WTC11 (cell line): Measurements from ENCODE around the gene CGGBP1. TPM values are rescaled to one million over a fixed set of nuclear protein-coding genes. Genes with fewer than 3 reads are reported as not detected.

Source experiments
- ATAC-seq: fragments of 200-7000 bp; cut with Tn5 transposase; 2 replicates; pipeline ENCODE4 v1.10.0; 2021; ENCODE audit warnings: mild to moderate bottlenecking, moderate library complexity
- CTCF ChIA-PET: fragments of 300-600 bp; sonication (Branson Sonifier 250); formaldehyde crosslinking; loops from one replicate; lab custom pipeline; 2021; ENCODE audit warnings: antibody characterized with exemption; lab: Charles Lee
- POLR2A ChIA-PET: fragments of 350-600 bp; sonication (Branson Sonifier 250); formaldehyde crosslinking; loops from one replicate; lab custom pipeline; 2021; ENCODE audit warnings: antibody characterized with exemption; lab: Charles Lee
- DNase-seq: peaks from one replicate; pipeline ENCODE4 v3.0.0; 2021; ENCODE audit warnings: low spot score
- H3K27ac Mint-ChIP-seq: 2 replicates; pipeline ENCODE4 v1.8.0; 2021; ENCODE audit warnings: mixed read lengths
- H3K27me3 Mint-ChIP-seq: 2 replicates; pipeline ENCODE4 v1.8.0; 2021; ENCODE audit warnings: low read depth, mild to moderate bottlenecking, moderate library complexity, mixed read lengths
- H3K36me3 Mint-ChIP-seq: 2 replicates; pipeline ENCODE4 v1.8.0; 2021; ENCODE audit warnings: mixed read lengths
- H3K4me1 Mint-ChIP-seq: 2 replicates; pipeline ENCODE4 v1.8.0; 2022; ENCODE audit warnings: mixed read lengths
- H3K4me3 Mint-ChIP-seq: 2 replicates; pipeline ENCODE4 v1.8.0; 2021; ENCODE audit warnings: mild to moderate bottlenecking, moderate library complexity, mixed read lengths
- H3K9me3 Mint-ChIP-seq: 2 replicates; pipeline ENCODE4 v1.8.0; 2021; ENCODE audit warnings: mixed read lengths
- AFF4 ChIP-seq: sonication (generic); formaldehyde crosslinking; IDR thresholded peaks from 2 replicates; pipeline ENCODE4 v1.8.1; 2023; ENCODE audit warnings: mild to moderate bottlenecking, missing genetic modification reagents, borderline replicate concordance
- ATF3 ChIP-seq: sonication (generic); formaldehyde crosslinking; conservative IDR thresholded peaks from 2 replicates; pipeline ENCODE4 v1.8.1; 2022; ENCODE audit warnings: mild to moderate bottlenecking, missing genetic modification reagents
- E2F1 ChIP-seq: sonication (generic); formaldehyde crosslinking; IDR thresholded peaks from 2 replicates; pipeline ENCODE4 v1.8.0; 2022; ENCODE audit warnings: mild to moderate bottlenecking, missing genetic modification reagents
- HMGXB4 ChIP-seq: sonication (generic); formaldehyde crosslinking; IDR thresholded peaks from 2 replicates; pipeline ENCODE4 v1.8.1; 2023; ENCODE audit warnings: mild to moderate bottlenecking, moderate library complexity, missing genetic modification reagents
- MLX ChIP-seq: sonication (generic); formaldehyde crosslinking; IDR thresholded peaks from 2 replicates; pipeline ENCODE4 v1.8.1; 2023; ENCODE audit warnings: mild to moderate bottlenecking, missing genetic modification reagents, moderate library complexity
- MXD4 ChIP-seq: fragments of 250-450 bp; sonication (Bioruptor Pico); IDR thresholded peaks from 2 replicates; pipeline ENCODE4 v1.8.0; 2021; ENCODE audit warnings: mild to moderate bottlenecking, moderate library complexity, borderline replicate concordance
- NR2C2 ChIP-seq: sonication (generic); formaldehyde crosslinking; IDR thresholded peaks from 2 replicates; pipeline ENCODE4 v1.8.0; 2022; ENCODE audit warnings: mild to moderate bottlenecking, missing genetic modification reagents
- RORB ChIP-seq: fragments of 250-450 bp; sonication (Bioruptor Pico); IDR thresholded peaks from 2 replicates; pipeline ENCODE4 v1.9.0; 2021; ENCODE audit warnings: mild to moderate bottlenecking
- SOX15 ChIP-seq: fragments of 250-450 bp; sonication (Bioruptor Pico); IDR thresholded peaks from 2 replicates; pipeline ENCODE4 v1.9.0; 2021; ENCODE audit warnings: mild to moderate bottlenecking
- TEAD1 ChIP-seq: sonication (generic); formaldehyde crosslinking; IDR thresholded peaks from 2 replicates; pipeline ENCODE4 v1.8.0; 2022; ENCODE audit warnings: mild to moderate bottlenecking, missing genetic modification reagents
- TEAD4 ChIP-seq: sonication (generic); formaldehyde crosslinking; IDR thresholded peaks from 2 replicates; pipeline ENCODE4 v1.8.0; 2022; ENCODE audit warnings: mild to moderate bottlenecking, missing genetic modification reagents
- TP53 ChIP-seq: sonication (generic); formaldehyde crosslinking; IDR thresholded peaks from 2 replicates; pipeline ENCODE4 v1.8.1; 2023; ENCODE audit warnings: mild to moderate bottlenecking, missing genetic modification reagents
- ZNF138 ChIP-seq: sonication (generic); formaldehyde crosslinking; conservative IDR thresholded peaks from 2 replicates; pipeline ENCODE4 v1.8.1; 2022; ENCODE audit warnings: mild to moderate bottlenecking, moderate library complexity, missing genetic modification reagents
- total RNA-seq: library from RNA; stranded (reverse); gene quantifications from 3 replicates; pipeline ENCODE4 v1.2.3, GENCODE V29; 2021

CGGBP1 gene
- total RNA-seq, 1 experiment from 2014 or later = 57.6 TPM

GRCh38 chr3:88033808-88034207, 25.0 kb downstream of the CGGBP1 start:
- TF ChIP-seq SOX15 (CRISPR knock-in tag) = no peak
- no peak for TF ChIP-seq TP53 (CRISPR knock-in tag)
- no peak for TF ChIP-seq ZNF138
- TF ChIP-seq MLX (CRISPR knock-in tag) = no peak
- TF ChIP-seq RORB (CRISPR knock-in tag) = no peak
- ATAC-seq (no peak), DNase-seq (no peak)
- peaks cover 6% of the 10 kb centered on the region; the same call in 1 of the 2 replicates for H3K4me1 Mint-ChIP-seq
- H3K27ac Mint-ChIP-seq = no peak overlapping the region
- CTCF ChIA-PET = no interaction called here
- no peak overlapping the region for H3K4me3 Mint-ChIP-seq
- H3K9me3 Mint-ChIP-seq = no peaks in the 10 kb centered on the region
- H3K36me3 Mint-ChIP-seq = no peaks in the 10 kb centered on the region
- POLR2A ChIA-PET = no interaction called here
- H3K27me3 Mint-ChIP-seq = no peaks in the 10 kb centered on the region

DNA sequence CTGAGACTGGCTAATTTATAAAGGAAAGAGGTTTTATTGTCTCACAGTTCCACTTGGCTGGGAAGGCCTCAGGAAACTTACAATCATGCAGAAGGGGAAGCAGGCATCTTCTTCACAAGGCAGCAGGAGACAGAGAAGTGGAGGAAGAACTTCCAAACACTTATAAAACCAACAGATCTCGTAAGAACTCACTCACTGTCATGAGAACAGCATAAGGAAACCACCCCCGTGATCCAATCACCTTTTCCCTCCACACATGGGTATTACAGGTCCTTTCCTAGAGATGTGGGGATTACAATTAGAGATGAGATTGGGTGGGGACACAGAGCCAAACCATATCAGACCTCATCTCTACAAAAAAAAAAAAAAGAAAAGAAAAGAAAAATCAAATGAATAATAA, 25.7 kb downstream of the CGGBP1 start:
- TF ChIP-seq E2F1 = no peak
- TF ChIP-seq MXD4 (CRISPR knock-in tag) = no peak
- no peak for TF ChIP-seq ATF3 (CRISPR knock-in tag)
- TF ChIP-seq HMGXB4 (CRISPR knock-in tag) = no peak
- TF ChIP-seq TEAD1 = no peak
- TF ChIP-seq NR2C2 = no peak
- ATAC-seq (no peak), DNase-seq (no peak)
- ChIA-PET CTCF (no interaction called here), POLR2A (no interaction called here)
- Mint-ChIP-seq H3K27ac (no peak overlapping the region), H3K4me1 (peaks cover 6% of the 10 kb centered on the region; the same call in 1 of the 2 replicates), H3K27me3 (no peaks in the 10 kb centered on the region), H3K4me3 (no peak overlapping the region), H3K36me3 (no peaks in the 10 kb centered on the region), H3K9me3 (peaks cover 5% of the 10 kb centered on the region)

GRCh38 chr3:88032245-88032644, 26.6 kb downstream of the CGGBP1 start:
- TF ChIP-seq E2F1 (no peak), AFF4 (no peak), TEAD4 (CRISPR knock-in tag) (no peak)
- H3K27ac Mint-ChIP-seq = no peak overlapping the region
- H3K4me3 Mint-ChIP-seq = no peak overlapping the region
- H3K4me1 Mint-ChIP-seq = peaks cover 6% of the 10 kb centered on the region; the same call in 1 of the 2 replicates
- H3K27me3 Mint-ChIP-seq = no peaks in the 10 kb centered on the region
- no peak for ATAC-seq
- DNase-seq = no peak
- POLR2A ChIA-PET = no interaction called here
- H3K36me3 Mint-ChIP-seq = no peaks in the 10 kb centered on the region
- peaks cover 13% of the 10 kb centered on the region for H3K9me3 Mint-ChIP-seq
- CTCF ChIA-PET = interaction anchor here (0.7 kb wide), 1 partner anchor 21 kb away, joined by 3 read pairs; no protein-coding TSS in a partner anchor
